ENCODE data around the gene NEDD9. TPM values are rescaled to one million over a fixed set of nuclear protein-coding genes. Genes with fewer than 3 reads are reported as not detected.
A peak's percentile ranks its signal among the peaks of the same experiment; 100 is the strongest.

Gene NEDD9
- total RNA-seq, 2 donors from 2014 or later = 11.0 to 24.4 TPM

DNA sequence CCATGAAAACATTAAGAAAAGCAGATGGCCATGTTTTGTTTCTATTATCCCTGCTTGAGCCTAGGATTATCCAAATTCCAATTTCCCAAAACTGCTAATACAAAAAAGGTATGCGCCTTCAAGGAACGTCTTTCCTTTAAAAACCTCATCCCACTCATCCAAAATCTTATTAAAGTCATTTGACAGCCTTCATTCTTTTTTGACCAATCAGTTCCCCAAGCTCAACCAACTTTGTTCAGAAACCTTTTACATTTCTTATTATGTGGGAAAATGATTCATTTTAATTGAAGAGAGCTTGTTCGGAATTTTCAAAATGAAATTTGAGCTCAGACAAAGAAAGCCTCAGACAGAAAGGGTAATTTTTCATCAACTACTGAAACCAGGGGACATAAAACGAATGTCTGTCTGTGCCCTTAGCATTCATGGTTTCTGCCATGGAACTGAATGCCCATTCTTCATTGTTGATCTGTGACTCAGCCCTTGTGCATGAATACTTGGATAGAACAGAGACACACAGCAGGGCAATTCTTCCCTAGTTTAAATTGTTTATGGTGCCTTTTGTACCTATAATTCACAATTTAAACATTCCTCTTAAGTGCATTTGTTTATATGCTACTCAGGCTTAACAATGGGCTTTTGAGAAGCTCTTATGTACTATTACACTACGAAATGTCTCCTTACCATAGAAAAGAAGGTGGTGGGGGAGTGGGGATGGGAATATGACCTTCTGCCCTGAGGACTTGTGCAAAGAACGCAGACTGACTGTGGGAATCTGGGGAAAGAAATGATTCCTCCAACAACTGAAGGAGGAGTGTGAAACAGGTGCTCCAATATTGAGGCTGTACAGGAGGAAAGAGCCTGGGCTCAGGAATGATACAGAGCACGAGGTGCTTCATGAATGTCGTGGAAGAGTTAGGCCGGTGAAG lies 71.2 kb downstream of the NEDD9 start:
- Mint-ChIP-seq H3K27ac (no peak overlapping the region), H3K9me3 (no peaks in the 10 kb centered on the region), H3K36me3 (no peaks in the 10 kb centered on the region)
- no peak for ATAC-seq
- DNase-seq (ENCODE audit: low spot score in 2 of 2) = no peak

DNA sequence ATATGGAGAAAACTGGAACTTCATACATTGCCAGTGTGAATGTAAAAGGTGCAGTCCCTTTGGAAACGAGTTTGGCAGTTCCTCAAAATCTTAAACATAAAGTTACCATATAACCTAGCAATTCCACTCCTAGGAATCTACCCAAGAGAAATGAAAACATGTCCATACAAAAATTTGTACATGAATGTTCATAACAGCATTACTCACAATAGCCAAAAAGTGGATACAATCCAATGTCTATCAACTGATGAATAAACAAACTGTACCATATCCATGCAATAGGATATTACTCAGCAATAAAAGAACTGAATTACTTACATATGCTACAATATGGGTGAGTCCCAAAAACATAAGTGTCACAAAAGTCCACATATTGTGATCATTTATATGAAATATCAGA lies 72.3 kb downstream of the NEDD9 start:
- ATAC-seq (no peak), DNase-seq (ENCODE audit: low spot score in 2 of 2) (no peak)
- Mint-ChIP-seq H3K27ac (no peak overlapping the region), H3K9me3 (no peaks in the 10 kb centered on the region), H3K36me3 (no peaks in the 10 kb centered on the region)

DNA sequence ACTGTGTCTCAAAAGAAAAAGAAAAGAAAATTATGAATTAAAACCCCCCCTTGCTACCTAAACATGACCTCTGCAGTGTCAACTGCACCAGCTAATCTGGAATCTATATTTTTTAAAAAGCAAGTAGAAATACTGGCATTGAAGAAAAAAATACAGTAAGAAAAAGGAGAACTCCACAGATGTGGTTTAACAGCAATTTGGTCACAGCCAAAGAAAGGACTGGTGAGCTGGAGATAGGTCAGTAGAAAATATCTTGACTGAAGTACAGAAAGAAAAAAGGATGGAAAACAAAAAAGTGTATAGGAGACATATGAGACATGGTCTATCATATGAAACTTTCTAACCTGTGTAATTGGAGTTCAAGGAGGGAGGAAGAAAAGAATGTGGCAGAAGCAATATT lies 76.9 kb downstream of the NEDD9 start:
- Mint-ChIP-seq H3K27ac (no peak overlapping the region), H3K9me3 (no peaks in the 10 kb centered on the region), H3K36me3 (no peaks in the 10 kb centered on the region)
- no peak for ATAC-seq
- no peak for DNase-seq (ENCODE audit: low spot score in 2 of 2)

DNA sequence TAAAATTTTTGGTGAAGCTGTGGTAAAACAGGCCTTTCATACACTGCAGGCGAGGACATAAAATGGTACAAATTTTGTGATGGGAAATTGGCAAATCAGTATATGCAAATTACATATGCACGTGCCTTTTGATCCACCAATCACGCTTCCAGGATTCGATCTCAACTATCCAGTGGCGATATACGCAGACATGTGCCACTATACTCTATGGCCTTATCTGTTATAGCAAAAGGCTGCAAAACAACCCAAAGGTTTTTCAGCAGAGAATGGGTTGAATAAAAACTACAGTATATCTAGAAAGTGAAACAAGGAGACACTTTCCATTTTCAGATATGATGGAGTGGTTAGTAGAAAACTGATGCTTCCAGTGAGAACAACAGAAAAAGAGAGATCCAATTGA lies 79.0 kb downstream of the NEDD9 start:
- DNase-seq (ENCODE audit: low spot score in 2 of 2) (no peak), ATAC-seq (no peak)
- H3K27ac Mint-ChIP-seq = peak overlapping the region in 1 of 2 donors; percentile 45
- H3K9me3 Mint-ChIP-seq = no peaks in the 10 kb centered on the region
- H3K36me3 Mint-ChIP-seq = no peaks in the 10 kb centered on the region

DNA sequence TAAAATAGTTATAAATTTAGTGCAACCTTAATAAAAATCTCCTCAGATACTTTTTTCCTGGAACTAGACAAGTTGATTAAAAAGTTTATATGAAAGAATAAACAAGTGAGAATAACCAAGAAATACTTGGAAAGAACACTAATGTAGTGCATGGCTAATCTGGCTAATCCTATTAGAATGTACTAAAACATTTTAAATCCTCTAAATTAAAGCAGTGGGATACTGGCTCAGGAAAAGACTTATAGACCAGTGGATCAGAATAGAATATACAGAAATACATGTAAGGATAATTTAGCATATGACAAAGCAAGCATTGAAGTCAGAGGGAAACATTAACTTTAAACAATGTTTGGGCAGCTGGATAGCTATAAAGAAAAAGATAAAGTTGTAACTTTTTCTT lies 79.9 kb downstream of the NEDD9 start:
- Mint-ChIP-seq H3K36me3 (no peaks in the 10 kb centered on the region), H3K27ac (no peak overlapping the region), H3K9me3 (no peaks in the 10 kb centered on the region)
- ATAC-seq = no peak
- DNase-seq (ENCODE audit: low spot score in 2 of 2) = no peak

DNA sequence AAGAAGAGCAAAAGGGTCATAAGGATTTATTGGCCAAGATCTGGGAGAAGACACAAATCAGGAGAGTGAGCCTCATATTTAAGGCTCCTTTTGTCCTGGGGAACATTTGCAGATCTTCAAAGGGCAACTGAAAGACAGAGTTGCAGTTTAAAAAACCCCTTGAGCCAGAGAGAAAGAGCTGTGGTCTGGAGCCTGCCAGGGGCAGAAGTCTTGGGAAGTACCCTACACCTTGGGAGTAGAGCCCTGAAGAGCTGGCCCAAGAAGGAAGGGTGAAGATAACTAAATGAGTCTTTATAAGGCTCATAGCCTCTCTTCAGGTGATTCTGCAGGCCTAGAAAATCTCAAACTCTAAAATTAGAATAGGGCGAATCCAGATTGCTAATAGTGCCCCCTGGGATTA lies 81.0 kb downstream of the NEDD9 start:
- Mint-ChIP-seq H3K9me3 (no peaks in the 10 kb centered on the region), H3K27ac (no peak overlapping the region), H3K36me3 (no peaks in the 10 kb centered on the region)
- no peak for DNase-seq (ENCODE audit: low spot score in 2 of 2)
- ATAC-seq = no peak

DNA sequence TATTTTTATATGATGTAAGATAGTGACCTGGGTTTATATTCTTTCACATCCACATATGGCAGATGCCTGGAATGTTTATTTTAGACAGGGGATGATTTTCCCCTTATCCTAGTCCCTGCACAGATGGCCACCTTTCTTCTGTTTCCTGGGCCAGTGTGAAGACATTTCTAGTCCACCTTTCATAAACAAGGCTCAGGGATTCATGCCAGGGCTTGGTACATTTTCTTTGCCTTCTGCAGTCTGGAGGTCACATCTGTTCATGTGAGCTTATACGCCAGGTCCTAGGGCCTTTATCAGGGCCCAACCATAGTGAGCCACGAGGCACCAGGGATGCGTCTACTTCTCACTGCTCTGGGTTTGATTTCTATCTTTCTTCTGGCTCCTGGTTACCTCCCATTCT lies 82.9 kb downstream of the NEDD9 start:
- Mint-ChIP-seq H3K9me3 (no peaks in the 10 kb centered on the region), H3K36me3 (no peaks in the 10 kb centered on the region), H3K27ac (peak overlapping the region in 1 of 2 donors; percentile 13)
- ATAC-seq = no peak
- DNase-seq (ENCODE audit: low spot score in 2 of 2) = no peak

DNA sequence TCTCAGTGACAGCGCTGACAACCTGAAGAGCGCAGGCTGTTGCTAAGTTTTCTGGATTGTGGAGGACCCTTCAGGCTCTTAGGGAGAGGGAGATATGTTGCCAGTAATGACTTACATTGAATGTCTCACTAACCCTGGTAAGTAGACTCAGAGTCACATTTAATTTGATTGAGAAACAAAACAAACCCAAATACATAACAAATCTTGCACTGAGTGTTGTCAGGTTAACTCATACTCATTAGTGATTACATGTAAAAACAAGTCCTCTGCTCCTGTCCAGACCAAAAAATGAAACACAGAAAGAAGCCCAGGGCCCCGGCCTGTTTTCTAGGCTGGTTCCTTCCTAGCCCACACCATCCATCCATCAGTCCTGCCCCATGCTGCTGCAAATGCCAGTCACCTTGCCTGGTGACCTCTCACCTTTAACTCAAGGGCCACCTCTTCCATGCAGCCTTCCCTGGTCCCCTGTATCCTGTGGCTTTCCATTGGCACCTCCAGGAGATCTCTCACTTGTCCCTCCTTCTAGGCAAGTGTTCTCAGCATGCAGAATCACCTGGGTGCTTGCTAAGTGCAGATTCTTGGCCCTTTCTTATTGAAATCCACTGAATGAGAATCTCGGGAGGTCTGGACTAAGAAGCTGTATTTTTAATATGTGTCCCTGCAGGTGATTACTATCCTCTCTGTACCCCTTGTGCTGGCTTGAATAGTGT lies 86.2 kb downstream of the NEDD9 start:
- no peaks in the 10 kb centered on the region for H3K36me3 Mint-ChIP-seq
- no peaks in the 10 kb centered on the region for H3K9me3 Mint-ChIP-seq
- no peak for ATAC-seq
- H3K27ac Mint-ChIP-seq = peak overlapping the region in 1 of 2 donors; percentile 28
- DNase-seq (ENCODE audit: low spot score in 2 of 2) = no peak

DNA sequence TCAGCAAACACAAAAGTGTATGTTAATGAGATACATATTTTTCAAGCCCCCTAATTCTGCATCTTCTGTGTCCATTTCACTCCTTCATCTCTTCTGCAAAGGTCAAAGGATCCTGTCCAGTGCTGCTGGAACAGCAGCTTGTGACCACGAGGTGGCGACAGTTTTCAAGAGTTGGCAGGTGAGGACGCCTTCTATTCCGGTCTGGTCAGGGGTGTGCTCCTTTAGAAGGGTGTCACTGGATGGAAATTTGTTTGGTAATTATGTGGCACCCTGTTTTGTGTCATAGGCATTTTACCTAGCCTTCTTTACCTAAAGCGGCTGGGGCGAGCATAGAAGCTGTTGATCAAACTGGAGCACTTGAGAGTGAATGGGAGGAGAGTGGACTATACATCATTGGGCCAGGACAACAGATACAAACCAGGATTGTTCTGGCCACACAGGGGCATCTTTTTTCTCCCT lies 88.0 kb downstream of the NEDD9 start:
- ATAC-seq (peak; percentile 88 to 93), DNase-seq (ENCODE audit: low spot score in 2 of 2) (peak; percentile 74 to 76)
- Mint-ChIP-seq H3K36me3 (no peaks in the 10 kb centered on the region), H3K27ac (no peak overlapping the region), H3K9me3 (peaks cover 0 to 3% of the 10 kb centered on the region in 2 donors)

DNA sequence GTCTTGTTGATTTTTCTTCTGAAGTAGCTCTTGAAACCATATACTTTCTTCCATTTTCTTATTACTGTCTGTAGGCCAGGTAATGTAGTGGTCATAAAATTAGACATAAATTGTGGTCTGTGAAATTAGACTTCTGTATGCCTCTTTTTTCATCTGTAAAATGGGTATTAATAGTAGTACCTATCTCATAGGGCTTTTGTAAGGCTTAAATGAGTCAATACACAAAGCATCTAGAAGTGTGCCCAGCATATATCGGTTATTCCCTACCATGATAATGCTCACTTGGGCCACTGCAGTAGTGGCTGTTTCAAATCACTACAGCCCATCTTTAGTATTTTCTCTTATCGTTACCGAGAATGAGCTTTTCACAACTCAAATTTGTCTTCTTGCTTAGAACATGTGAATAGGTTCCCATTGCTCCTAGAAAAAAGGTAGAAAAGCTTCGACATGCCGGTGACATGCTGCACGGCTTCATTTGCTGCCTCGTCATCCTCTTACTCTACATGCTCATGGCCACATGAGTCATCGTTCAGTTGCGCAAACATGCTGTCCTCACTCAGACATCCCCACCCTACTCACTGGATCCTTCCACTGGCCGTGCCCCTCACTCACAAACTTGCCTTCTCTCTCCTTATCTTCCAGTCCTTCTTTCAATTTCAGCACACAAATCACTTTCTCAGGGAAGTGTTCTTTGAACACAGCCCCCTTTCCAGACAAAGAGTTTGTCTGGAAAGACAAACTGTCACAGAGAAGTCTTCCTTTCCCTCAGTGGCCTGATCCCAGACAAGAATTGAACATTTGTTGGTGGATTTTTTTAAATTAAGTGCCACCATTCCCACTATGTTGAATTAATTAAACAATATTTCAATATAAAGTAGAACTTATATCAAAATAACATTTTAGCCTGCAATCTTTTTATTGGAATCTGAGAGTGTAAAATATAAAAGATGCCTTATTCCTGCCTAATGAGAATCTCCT lies 88.8 kb downstream of the NEDD9 start:
- Mint-ChIP-seq H3K36me3 (no peaks in the 10 kb centered on the region), H3K9me3 (peaks cover 0 to 9% of the 10 kb centered on the region in 2 donors), H3K27ac (no peak overlapping the region)
- DNase-seq (ENCODE audit: low spot score in 2 of 2) (no peak), ATAC-seq (no peak)

DNA sequence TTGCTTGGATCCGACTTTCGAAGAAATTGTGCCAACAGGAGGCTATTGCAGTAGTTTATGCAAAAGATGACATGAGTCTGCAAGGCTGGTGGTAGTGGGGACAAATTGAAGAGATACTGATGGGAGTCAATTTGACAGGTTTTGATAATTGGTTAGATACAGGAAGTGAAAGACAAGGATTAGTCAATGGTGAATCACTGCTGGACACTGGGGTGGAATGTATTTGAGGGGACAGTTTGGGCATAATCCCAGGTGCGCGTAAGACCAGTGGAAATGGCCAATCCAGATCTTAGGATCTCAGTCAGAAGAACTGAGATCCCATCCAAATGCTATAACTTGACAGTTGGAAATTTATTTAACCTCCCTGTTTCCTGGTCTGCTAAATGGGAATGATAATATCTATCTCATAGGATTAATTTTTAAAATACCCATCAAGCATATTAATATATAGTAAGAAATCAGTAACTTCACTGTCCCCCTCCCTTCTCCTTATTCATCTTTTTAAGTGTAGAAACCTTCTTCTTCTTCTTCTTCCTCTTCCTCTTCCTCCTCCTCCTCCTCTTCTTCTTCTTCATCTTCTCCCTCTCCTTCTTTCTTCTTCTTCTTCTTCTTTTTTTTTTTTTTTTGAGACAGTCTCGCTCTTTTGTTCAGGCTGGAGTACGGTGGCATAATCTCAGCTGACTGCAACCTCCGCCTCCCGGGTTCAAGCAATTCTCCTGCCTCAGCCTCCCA lies 90.0 kb downstream of the NEDD9 start:
- DNase-seq (ENCODE audit: low spot score in 2 of 2) (no peak), ATAC-seq (no peak)
- Mint-ChIP-seq H3K36me3 (no peaks in the 10 kb centered on the region), H3K9me3 (peaks cover 0 to 9% of the 10 kb centered on the region in 2 donors), H3K27ac (no peak overlapping the region)

DNA sequence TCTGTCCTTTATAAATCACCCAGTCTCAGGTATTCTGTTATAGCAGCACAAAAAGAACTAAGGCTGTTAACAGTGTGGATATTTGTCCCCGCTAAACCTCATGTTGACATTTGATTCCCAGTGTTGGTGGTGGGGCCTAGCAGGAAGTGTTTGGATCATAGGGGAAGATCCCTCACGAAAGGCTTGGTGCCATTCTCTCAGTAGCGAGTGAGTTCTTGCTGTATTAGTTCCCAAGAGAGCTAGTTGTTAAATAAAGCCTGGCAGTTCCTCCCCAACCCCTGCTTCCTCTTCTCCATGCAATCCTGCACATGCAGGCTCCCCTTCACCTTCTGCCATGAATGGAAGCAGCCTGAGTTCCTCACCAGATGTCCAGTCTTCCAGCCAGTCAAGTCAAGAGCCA lies 91.2 kb downstream of the NEDD9 start:
- H3K36me3 Mint-ChIP-seq = no peaks in the 10 kb centered on the region
- peaks cover 0 to 9% of the 10 kb centered on the region in 2 donors for H3K9me3 Mint-ChIP-seq
- ATAC-seq = no peak
- no peak for DNase-seq (ENCODE audit: low spot score in 2 of 2)
- H3K27ac Mint-ChIP-seq = no peak overlapping the region

DNA sequence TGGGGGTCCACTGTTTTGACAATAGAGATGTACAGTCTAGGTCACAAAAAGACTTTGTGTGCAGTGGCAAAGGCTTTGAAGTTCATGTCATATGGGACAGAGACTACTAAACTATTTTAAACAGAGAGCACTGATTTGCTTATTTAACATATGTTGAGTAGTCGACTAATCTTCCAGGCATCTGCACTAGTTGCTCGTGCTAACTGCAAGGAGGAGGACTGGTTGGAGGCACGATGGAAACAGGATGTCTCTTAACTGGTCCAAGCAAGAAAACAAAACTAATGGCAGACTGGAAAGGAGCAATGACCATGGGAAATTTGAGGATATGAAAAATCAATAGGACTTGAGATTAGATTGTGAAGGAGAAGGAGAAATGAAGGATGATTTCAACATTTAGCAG lies 92.4 kb downstream of the NEDD9 start:
- DNase-seq (ENCODE audit: low spot score in 2 of 2) = no peak
- Mint-ChIP-seq H3K9me3 (peaks cover 0 to 9% of the 10 kb centered on the region in 2 donors), H3K36me3 (peaks cover 0 to 2% of the 10 kb centered on the region in 2 donors), H3K27ac (peak overlapping the region; percentile 0 to 28)
- ATAC-seq = no peak

DNA sequence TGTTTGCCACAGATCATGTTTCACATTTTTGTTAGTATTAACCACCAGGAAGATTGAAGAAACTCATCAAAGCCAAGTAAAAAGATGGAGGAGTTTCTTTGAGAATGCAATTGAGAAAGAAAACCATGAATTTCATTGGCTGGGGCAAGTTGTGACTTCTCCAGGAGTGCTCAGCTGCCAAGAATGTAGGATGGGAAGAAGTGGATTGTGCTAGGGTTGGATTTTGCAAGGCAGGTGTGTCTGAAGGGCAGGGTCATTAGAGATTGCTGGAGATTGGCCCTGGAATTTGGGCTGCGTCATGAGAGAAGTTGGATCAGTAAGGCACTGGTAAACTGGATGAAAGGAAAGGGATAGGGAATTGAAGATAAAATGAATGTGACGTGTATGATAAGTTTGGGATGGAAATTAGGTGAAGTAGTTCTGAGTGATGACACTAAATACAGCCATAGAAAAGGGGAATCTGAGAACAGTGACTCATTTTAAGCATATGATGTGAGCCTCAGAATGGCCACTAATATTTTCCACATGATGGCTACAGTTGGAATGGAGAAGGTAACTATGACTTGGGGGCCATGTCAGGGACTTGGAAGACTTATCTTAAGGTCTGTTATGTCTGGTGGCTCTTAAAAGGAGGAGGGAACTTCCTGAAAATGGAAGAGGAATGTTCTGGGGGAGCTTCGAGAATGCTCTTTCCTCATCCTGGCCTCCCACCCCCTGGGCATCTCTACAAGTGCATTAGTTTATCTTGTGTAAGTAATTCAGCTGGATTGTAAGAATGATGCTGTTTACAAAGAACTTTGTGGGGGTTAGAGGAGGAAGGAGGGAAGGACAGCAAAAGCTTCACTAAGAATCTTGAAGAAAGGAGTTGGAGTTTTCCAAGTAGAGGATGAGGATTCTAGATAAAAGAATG lies 93.2 kb downstream of the NEDD9 start:
- ATAC-seq (peak; percentile 83 to 85), DNase-seq (ENCODE audit: low spot score in 2 of 2) (no peak)
- peaks cover 0 to 5% of the 10 kb centered on the region in 2 donors for H3K36me3 Mint-ChIP-seq
- H3K9me3 Mint-ChIP-seq = peaks cover 0 to 9% of the 10 kb centered on the region in 2 donors
- H3K27ac Mint-ChIP-seq = peak overlapping the region; percentile 25 to 28

DNA sequence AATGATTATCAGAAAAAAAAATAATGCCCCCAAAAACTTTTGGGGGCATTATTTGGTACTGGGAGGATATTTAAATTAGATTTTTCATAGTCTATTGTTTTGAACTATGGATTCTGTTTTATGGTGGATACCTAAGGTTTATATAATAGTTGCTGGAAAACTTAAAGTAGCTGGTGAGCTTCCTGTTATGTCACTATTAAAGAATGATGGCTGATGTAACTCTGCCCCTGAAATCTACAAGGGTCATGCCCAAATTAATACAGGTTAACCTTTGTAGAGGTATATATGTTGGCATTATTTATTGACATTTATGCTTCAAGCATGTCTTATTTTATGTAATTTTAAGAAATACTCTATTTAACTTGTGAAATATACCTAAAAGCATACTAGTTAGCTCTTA lies 95.7 kb downstream of the NEDD9 start:
- Mint-ChIP-seq H3K36me3 (peaks cover 0 to 5% of the 10 kb centered on the region in 2 donors), H3K9me3 (peaks cover 0 to 9% of the 10 kb centered on the region in 2 donors), H3K27ac (no peak overlapping the region)
- DNase-seq (ENCODE audit: low spot score in 2 of 2) (no peak), ATAC-seq (no peak)

Data from activated naive CD4-positive, alpha-beta T cell treated with anti-CD3 and anti-CD28 coated beads, Interleukin-2, amount 50 U/mL, for 72 hours (primary cell).